GM10248 (cell line): Measurements from ENCODE around the gene P2RY11.

Source experiments
- CTCF ChIA-PET: fragments of 300-600 bp; sonication (Branson Sonifier 250); formaldehyde crosslinking; extraction: SDS; loops from one replicate; lab custom pipeline; 2021; ENCODE audit warnings: antibody characterized with exemption; lab: Yijun Ruan, JAX
- POLR2A ChIA-PET: fragments of 350-650 bp; sonication (Branson Sonifier 250); formaldehyde crosslinking; extraction: SDS; loops from one replicate; lab custom pipeline; 2020; ENCODE audit warnings: antibody characterized with exemption; lab: Yijun Ruan, JAX
- DNase-seq: peaks from one replicate; pipeline ENCODE4 v3.0.0; 2012; ENCODE audit errors: extremely low spot score
- TF ChIP-seq, protein P1 (sequence below): IDR thresholded peaks from 2 replicates; pipeline ENCODE4 v1.5.1; 2012; ENCODE audit warnings: mild to moderate bottlenecking, low read depth; ENCODE audit errors: extremely low read depth, missing control alignments, control extremely low read depth

P2RY11 gene

DNA sequence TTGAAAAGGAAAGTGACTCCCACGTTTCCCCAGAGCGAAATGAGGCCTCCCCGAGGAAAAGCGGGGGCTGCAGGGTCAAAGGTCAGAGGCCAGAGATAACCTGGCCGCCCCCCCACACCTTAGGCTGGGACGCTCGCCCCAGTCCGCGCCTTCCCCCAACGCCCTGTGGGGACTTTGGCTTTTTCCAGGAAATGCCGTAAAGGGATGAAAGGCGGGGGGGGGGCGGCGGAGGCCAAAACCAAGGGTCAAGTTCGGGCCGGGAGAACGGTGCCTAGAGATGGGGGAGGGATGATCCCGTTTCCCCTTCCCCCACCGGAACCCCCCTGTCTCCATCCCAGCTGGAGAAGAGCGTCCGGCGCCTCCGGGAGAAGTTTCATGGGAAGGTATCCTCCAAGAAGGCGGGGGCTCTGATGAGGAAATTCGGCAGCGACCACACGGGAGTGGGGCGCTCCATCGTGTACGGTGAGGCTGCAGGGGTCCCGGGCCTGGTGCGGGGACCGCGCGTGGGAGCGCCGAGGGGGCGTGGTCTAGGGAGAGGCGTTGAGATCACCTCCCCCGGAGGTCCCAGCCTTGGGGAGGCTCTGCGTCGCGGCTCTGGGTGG is 24.8 kb upstream of the P2RY11 start:
- DNase-seq, result no peak
- TF ChIP-seq, protein P1, sequence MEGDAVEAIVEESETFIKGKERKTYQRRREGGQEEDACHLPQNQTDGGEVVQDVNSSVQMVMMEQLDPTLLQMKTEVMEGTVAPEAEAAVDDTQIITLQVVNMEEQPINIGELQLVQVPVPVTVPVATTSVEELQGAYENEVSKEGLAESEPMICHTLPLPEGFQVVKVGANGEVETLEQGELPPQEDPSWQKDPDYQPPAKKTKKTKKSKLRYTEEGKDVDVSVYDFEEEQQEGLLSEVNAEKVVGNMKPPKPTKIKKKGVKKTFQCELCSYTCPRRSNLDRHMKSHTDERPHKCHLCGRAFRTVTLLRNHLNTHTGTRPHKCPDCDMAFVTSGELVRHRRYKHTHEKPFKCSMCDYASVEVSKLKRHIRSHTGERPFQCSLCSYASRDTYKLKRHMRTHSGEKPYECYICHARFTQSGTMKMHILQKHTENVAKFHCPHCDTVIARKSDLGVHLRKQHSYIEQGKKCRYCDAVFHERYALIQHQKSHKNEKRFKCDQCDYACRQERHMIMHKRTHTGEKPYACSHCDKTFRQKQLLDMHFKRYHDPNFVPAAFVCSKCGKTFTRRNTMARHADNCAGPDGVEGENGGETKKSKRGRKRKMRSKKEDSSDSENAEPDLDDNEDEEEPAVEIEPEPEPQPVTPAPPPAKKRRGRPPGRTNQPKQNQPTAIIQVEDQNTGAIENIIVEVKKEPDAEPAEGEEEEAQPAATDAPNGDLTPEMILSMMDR, result no peak
- ChIA-PET CTCF (no interaction called here), POLR2A (no interaction called here)

GRCh38 chr19:10087296-10088061 is 24.0 kb upstream of the P2RY11 start:
- no peak for DNase-seq
- TF ChIP-seq, protein P1, result no peak
- POLR2A ChIA-PET, result no interaction called here
- CTCF ChIA-PET, result no interaction called here

GRCh38 chr19:10088949-10089554 is 22.4 kb upstream of the P2RY11 start:
- CTCF ChIA-PET, result no interaction called here
- POLR2A ChIA-PET, result no interaction called here
- DNase-seq, result no peak
- TF ChIP-seq, protein P1, result no peak

- ChIA-PET CTCF (interaction anchor here (1.4 kb wide), 1 partner anchor 22 kb away, joined by 3 read pairs; the partner anchor contains the start of gene P2RY11), POLR2A (no interaction called here)
- TF ChIP-seq, protein P1, result no peak
- no peak for DNase-seq
Observed at GRCh38 chr19:10089801-10090375, 21.6 kb upstream of the P2RY11 start.

DNA sequence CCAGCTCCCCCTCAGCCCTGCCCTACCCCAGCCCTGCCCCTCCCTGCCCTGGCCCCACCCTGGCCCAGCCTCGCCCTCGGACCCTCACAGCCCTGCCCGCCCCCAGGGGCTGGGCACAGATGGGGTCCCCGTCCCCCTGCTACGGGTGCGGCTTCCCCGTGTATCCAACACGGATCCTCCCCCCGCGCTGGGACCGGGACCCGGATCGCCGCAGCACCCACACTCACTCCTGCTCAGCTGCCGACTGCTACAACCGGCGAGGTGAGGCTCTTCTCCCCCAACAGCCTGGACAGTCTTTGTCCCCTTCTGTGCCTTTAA is 20.2 kb upstream of the P2RY11 start:
- no peak for DNase-seq
- ChIA-PET POLR2A (no interaction called here), CTCF (interaction anchor here (1.2 kb wide), 1 partner anchor 64 kb away, joined by 3 read pairs; no protein-coding TSS in a partner anchor)
- TF ChIP-seq, protein P1, result no peak

GRCh38 chr19:10091895-10092641 is 19.4 kb upstream of the P2RY11 start:
- POLR2A ChIA-PET, result no interaction called here
- CTCF ChIA-PET, result interaction anchor here (1.2 kb wide), 1 partner anchor 64 kb away, joined by 3 read pairs; no protein-coding TSS in a partner anchor
- DNase-seq, result no peak
- TF ChIP-seq, protein P1, result no peak
